Measurements from ENCODE around the gene REG3A.

Gene REG3A

DNA sequence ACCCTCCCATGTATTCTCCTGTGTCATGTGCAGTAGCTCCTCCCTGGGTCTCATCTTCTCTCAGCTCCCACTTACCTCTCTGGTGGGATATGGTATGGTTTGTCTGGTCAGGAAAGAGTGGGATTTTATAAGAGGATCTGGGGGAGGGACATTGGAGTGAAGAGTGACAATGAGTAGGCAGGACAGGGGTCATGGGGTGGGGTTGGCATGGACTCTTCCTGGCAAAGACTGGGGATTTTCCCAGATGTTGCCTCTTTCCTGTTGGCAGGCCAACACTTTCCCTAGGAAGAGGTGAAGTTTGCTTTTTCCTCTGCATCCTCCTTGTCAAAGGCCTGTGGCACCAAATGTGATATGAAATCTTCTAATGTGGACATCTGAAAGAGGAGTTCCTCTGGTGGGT, at the start of gene REG3A:
TSS of gene REG3A (minus strand) at position 101 of the 400 bp plus-strand sequence. CDS start 348 bp downstream, outside the sequence.
- no peak for DNase-seq (ENCODE audit: low spot score)

DNA sequence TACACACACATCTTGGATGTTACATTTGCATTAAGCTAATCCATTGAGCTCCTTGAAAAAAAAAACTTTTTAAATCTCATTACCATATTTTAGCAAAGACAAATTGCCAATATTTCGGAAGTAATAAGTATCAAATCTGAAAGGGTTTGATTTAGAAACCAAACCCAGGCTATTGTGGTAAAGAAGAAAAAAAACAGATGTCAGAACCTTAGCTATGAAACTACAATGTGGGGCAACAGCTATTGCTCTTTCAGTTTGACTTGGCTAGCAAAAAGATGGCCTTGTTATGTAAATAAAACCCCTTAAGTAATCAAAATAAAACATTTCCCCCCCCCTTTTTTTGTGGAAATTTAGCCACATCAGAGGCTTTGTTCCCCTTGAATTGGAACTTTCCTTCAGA, 41.2 kb upstream of the REG3A start:
- no peak for DNase-seq (ENCODE audit: low spot score)

DNA sequence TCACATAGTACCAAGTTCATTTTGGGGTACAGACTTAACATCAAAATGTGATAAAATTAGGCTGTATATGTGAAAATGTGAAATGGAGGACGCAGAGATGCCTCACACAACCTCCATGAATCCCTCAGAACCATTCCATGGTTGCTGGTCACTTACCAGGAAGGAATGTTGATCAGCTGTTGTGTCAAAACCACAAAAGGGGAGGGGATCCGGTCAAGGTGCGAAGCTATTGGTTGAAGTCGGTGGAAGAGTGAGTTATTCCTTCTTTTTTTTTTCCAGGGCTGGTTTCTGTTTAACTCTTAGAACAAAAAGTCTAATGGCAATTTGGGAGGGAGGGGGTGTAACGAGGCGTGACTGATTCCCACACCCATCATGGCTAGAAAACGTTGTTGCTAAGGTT, 32.3 kb upstream of the REG3A start:
- DNase-seq (ENCODE audit: low spot score): no peak

DNA sequence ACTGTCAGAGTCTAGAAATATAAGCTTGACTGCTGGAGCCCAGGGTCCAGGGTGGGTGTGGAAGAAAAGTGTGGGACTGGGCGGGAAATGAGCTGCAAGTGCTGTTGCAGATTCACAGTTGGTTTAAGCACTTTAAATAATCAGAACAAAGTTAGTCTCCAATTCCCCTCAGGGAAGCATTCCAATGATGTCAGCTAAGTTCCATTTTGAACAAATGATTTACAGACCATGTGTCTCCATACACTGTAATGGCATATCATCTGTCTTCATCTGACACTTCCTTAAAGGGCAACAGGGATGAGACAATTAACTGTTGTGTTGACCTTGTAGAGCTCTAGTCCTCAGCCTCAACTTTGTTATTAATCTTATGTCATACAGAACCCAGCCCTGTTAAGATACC, 31.5 kb upstream of the REG3A start:
- no peak for DNase-seq (ENCODE audit: low spot score)

DNA sequence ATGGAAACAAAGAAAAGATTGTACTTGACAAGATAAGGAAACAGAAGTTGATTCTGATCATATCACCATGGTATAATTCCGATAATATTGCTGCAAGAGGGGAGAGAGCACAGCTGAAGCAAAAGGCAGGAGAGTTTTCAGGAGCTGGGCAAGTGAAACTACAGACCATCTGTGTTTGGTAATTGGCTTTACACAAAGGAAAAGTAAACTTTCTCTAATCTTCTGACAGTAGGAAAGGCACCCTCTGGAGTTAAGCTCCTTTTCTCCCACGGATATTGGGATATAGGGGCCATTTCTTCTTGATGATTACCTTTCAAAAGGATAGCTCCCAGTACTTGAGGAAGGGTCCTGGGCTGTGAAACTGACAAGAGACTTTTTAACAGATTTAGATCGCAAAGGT, 29.9 kb upstream of the REG3A start:
- DNase-seq (ENCODE audit: low spot score): no peak

DNA sequence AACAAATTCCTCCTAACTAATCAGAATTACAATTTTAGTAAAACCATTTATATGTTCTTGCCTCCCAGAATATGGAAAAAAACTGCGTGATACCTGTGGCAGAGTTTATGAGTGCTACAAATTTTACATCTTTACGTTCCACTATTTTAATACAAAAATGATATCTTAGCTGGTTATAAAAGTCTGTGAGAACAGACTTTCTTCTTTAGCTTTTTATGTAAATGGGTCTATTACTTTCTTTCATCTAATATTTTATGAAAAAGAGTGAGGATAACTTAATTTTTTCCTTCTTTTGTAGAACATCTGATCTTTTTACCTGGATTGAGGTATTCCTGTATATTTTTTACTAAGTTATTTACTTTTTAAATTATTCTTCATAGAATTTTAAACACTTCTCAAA, 22.1 kb upstream of the REG3A start:
- no peak for DNase-seq (ENCODE audit: low spot score)

DNA sequence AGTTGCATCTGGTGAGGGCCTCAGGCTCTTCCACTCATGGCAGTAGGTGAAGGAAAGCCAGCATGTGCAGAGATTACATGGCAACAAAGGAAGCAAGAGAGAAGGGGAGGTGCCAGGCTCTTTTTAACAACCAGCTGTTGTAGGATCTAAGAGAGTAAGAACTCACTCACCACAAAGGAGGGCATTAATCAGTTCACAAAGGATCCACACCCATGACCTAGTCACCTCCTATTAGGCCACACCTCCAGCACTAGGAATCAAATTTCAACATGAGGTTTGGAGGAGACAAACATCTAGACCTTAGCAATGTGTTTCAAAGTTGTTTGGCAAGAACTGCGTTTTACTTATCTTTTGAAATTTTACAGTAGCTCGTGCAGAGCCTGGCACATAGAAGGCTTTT, 20.5 kb upstream of the REG3A start:
- no peak for DNase-seq (ENCODE audit: low spot score)

DNA sequence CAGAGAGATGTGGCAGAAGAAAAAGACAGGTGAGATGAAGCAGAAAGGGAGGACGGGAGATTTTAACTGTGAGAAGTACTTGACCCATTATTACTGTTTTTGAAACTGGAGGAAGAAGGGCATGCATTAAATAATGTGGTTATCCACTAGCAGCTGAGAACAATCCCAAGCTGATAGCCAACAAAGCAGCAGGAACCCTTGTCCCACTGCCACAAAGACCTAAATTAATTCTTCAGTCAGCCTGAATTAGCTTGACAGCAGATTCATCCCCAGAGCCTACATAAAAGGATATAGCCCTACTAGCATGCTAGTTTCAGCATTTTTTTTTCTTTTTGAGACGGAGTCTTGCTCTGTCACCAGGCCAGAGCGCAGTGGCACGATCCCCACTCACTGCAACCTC, 19.5 kb upstream of the REG3A start:
- no peak for DNase-seq (ENCODE audit: low spot score)

DNA sequence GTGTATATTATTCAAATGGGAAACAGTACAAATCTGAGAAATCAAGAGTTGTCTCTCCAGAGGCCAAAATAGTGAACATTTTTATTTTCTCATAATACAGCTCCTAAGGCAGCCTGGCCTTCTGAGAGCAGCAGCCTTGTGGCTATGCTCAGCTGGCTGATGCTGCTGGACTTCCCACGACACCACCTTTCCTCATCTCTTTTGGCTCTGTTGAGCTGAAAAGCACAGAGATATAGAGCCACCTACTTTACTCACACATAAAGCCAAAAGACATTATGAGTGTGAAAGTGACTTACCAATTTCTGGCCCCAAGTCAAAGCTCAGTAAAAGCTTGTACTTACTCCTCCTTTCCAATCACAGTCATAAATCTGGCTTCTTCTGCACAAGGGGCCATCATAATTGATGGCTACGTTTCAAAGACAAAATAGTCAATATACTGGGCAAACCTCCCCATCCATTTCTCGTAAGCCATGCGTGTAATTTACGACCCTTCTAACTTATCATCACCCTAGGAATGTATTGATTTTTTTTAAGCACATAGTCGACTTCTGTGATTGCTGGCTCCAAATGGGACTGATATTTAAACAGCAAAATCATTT, 18.6 kb upstream of the REG3A start:
- DNase-seq (ENCODE audit: low spot score): no peak

DNA sequence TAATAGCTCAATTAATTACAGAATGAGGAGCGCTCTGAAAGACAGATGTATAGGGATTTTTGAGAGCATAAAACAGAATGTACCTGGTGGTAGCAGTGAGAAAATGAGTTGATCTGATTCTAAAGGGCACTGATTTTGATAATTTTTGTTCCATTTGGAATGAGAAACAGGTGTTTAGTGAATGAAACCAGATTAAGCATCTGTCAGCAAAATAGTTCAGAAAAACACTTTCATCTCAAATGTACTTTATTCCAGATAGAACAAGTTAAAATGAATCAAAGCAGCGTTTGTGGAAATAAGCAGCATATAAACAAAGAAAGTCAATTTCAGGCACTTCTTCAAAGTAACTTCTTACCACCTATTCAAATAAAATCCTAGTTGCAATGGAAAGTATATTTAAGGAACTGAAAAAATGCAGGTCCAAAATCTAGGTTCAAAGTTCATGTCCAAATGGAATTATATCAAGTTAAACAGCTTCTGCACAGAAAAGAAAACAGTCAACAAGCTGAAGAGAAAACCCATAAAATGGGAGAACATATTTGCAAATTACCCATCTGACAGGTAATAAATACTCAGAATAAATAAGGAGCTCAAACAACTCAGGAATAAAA, 11.9 kb upstream of the REG3A start:
- no peak for DNase-seq (ENCODE audit: low spot score)

DNA sequence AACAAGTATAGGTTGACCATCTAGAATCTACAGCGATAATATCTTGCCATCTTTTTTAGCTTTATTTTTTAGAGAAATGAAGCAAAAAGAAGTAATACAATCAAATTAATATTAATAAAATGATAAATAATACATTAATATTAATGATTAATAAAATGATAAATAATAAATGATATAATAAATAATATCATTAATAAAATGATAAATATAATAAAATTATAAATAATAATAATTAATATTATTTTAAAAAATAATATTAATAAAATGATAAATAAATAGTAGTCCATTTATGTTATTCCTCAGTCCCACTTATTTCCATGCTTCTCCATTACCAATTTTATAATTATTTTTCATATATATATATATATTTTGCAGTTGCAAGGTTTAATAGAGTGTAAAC, 3.2 kb upstream of the REG3A start:
- DNase-seq (ENCODE audit: low spot score): no peak

DNA sequence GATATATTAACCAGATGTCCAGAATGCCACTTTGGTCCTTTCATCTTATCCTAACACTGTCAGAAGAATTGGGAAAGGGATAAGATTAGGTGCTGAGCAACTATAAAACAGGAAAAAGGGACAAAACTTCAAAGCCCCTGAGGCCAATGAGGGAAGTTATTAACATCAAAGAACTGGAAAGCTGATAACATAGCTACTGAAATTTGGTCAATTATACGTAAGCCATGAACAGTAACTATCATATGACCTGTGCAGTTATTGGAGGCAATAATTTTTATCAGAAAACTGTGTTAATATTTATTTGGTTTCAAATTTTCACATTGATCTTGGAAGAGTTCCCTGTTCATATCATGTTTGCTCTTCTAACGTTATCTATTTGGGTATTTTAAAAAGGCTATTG, 2.6 kb upstream of the REG3A start:
- no peak for DNase-seq (ENCODE audit: low spot score)

DNA sequence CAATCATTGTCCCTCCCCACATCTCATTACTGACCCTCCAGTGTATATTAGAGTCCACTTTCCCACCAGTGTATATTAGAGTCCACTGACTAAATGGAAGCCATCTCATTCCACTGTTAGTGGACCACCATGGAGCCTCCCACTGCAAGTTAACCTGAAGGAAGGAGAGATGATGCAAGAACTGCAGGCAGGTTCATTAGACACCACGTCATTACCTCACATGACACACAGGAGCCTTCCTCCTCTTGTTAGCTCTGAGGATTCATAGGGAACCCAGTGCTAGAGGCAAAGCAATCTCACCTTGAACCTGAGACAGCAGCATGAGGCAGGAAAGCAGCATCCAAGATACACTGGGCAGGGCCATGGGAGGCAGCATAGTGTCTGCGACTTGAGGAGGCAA, 523 bp downstream of the REG3A start:
- DNase-seq (ENCODE audit: low spot score): no peak

DNA sequence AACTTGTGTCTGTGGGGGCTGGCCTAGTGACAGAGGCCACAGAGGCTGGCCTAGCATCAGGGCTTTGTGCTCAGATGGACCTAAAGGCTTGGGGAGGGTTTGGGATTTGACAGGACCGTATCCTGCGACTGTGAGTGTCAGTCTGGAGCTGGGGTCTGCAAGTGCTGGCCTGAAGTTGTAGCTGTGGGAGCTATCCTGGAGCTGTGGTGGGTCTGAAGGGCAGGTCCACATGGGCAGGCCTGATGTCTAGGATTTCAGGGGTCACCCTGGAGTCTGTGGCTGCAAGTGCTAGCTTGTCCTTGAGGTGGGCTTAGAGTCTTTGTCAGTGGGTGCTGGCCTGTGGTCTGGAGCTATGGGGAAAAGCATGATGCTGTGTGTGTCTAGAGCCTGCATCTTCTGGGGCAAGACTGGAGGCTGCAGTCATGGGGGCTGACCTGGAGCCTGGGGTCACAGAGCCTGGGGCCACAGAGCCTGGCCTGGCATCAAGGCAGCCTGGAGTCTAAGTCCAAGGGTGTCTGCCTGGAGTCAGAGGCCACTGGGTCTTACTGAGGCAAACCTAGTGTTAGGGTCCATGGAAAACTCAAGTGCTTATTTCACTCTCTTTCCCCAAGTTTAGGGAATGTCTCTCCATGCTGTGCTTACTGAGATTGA, 3.6 kb downstream of the REG3A start:
- DNase-seq (ENCODE audit: low spot score): no peak

DNA sequence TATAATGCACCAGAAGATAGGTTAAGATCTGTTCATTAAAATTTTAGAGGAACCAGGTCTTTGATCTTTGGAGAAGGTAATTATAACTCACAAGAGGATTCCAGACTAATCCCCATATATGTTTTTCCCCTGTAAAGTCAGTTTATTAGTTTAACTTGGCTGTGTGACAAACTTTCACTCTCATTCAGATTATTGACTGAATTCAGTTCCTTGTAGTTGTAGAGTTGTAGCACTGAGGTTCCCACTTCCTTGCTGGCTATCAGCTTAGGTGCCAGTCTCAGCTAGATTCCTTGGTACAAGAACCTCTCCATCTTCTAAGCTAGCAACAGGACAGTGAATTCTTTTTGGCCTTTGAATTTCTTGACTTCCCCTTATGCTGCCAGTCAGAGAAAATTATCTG, 20.1 kb downstream of the REG3A start:
- DNase-seq (ENCODE audit: low spot score): peak; percentile 47

DNA sequence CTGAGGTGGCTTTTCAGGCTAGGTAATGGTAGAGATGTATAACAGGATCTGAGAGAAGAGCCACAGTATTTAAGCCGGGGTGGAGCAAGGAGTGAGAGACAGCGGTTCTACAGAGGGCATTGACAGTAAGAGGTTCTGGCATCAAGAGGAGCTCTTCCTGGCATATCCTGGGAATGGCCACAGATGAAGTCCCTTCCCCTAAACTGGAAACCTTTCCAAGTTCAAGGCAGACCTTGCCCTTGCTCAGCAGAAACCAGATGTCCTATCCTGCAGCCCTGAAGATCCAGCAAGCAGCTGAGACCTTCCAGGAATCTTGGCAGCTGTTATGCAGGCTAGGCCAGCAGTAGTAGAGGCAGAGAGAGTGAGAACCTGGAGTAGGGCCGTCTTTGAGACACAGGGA, 21.2 kb downstream of the REG3A start:
- no peak for DNase-seq (ENCODE audit: low spot score)

DNA sequence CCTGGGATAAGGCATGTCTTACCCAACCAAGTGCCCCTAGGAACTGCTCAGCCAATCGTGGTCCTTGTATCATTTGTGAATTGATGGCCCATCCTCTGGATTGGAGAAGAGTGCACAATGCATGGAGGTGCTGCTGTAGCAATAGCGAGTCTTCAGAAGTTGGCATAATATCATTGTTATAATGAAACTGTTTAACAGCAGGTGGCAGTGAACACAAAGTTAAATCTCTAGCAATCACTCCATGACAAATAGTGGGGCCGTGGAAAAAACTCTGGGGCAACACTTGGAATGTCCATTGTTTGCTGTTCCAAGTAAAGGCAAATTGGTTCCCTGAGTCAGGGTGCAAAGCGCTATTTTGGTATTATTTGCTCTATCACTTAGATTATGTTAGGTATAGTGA, 27.9 kb downstream of the REG3A start:
- no peak for DNase-seq (ENCODE audit: low spot score)

DNA sequence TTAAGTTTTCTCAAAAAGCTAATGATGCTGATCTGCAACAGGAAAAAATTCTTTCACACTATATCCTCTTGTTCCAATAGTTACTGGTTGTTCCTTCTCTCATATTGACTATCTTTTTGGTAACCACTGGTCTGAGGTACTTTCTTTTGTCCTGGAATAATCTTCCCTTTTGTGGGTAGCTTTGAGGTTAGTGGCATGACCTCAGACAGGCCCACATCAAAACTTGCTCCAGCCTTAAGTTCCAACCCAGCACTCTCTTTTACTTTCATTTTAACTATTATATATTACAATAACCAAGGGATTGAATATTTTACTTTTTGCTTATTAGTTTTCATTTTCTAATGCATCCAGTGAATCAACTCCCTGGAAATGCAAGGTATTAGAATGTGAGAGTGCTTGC, 29.7 kb downstream of the REG3A start:
- no peak for DNase-seq (ENCODE audit: low spot score)

DNA sequence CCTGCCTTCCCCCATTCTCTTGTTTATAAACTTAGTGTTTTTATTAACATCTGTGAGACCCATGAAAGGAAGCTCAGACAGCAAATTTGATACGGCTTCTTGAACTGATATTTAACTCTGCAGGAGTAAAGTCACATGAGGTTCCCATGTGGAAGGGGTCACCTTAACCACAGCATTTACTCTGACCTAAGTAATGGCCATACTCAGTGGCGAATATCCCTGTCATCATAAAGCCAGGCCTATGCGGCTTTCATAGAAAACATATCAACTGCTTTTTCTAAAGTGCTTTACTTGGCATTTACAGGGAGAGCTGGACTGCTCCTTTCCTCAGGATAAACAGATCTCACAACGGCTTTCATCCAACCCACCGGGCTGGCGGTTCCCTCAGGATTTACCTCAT, 30.3 kb downstream of the REG3A start:
- no peak for DNase-seq (ENCODE audit: low spot score)

DNA sequence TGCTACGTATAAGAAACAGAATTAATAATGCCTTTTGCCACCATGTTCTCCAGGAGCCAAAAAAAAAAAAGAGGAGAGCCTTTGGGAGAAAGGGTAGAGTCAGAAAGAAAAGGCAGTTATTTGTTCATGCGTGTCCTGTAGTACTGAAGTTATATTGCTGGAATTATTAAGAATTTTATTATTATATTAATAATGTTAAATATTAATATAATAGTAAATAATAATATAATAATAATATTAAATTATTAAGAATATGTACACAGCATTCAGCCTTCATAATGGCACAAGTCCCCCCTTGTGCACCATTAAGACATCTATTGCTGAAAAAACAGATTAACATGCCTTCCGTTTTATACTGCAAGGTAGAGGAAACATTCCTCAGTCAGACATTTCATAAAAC, 31.1 kb downstream of the REG3A start:
- no peak for DNase-seq (ENCODE audit: low spot score)

DNA sequence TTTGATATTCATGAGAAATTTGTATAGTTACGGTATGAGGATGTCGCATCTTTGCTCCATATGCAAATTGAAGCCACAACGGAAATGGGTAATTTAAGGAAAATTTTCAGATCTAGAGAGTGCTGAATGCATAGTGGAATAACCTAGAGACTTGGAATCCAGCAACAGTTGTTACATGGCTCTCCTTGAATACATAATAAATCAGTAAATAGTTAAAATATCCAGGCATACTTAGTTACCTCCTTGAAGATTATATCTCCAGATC, 33.9 kb downstream of the REG3A start:
- no peak for DNase-seq (ENCODE audit: low spot score)

DNA sequence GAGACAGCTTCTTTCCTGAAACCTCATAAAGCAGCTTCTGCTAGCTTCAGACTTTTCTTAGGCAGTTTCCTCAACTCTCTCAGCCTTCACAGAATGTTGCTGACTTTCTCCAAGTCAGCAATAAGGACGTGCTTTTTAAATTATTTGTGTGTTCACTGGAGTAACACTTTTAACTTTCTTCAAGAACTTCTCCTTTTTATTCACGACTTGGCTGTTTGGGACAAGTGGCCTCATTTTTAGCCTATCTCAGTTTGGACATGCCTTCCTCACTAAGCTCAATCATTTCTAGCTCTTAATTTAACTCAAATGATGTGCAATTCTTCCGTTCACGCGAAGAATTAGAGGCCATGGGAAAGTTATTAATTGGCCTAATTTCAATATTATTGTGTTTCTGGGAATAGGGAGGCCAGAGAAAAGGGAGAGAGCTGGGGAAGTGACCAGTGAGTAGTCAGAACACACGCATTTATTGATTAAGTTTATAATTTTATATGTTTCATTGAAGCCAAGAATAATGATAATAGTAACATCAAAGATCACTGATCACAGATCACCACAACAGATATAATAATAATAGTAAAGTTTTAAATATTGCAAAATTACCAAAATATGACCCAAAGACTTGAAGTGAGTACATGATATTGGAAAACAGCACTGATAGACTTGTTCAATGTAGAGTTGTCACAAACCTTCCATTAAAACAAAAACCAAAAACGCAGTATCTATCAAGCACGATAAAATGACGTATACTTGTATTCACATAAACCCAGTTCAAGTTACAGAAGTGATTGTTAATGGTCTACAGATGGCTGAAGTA, 34.4 kb downstream of the REG3A start:
- no peak for DNase-seq (ENCODE audit: low spot score)

DNA sequence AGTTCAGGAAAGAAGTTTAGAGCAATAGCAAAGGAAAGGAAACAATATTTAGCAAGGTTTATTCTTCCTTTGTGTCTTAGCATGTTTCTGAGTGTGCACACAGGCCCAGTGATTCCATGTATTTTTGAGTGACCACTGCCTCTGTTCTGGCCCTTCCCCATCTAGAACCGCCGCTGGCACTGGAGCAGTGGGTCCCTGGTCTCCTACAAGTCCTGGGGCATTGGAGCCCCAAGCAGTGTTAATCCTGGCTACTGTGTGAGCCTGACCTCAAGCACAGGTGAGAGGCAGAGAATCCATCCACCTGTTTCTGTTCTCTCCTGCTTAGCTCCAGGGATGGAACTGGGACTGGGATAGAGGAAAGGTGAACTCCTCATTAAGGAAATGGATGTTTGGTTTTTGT, 36.9 kb downstream of the REG3A start:
- DNase-seq (ENCODE audit: low spot score): no peak

Data from LoVo (cell line).